ENCODE data around the gene BBS9.

The BBS9 gene

DNA sequence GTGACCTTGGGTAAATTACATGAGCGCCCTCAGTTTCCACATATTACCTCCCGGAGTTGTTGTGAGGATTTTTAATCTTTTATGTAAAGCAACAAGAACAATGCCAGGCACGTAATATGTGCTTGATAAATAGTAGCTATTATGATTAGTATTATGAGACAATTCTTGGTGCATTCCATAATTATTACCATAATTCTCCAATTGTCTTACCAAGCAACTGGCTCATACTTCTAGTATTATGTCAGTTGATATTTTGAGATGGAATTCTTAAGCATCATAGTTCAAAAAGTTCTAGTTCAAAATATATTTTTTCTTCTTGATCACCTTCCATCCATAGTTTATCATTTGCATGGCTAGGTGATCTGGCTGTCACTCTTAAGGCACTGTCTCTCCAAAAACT lies 259.0 kb downstream of the BBS9 start:
- no peak for DNase-seq

GRCh38 chr7:33392148-33392547 lies 262.8 kb downstream of the BBS9 start:
- peak; percentile 65 to 82 for DNase-seq

DNA sequence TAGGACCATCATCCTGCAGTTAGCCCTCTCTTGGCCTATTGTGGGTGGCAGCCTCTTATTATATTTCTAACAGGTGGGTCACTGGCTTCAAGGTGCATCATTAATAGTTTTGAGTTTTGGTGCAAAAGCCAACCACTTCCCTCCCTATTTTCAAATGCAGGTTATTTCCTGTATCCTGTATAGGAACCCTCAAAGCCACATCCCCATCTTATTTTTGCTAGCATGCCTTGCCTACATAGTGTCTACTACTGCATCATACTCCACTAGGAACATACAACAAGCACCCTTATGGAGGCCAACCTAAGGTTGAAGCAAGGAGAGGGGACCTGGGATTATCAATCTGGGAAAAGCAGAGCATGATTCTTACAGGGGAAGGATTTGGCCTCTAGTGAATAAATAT lies 264.4 kb downstream of the BBS9 start:
- no peak for DNase-seq

DNA sequence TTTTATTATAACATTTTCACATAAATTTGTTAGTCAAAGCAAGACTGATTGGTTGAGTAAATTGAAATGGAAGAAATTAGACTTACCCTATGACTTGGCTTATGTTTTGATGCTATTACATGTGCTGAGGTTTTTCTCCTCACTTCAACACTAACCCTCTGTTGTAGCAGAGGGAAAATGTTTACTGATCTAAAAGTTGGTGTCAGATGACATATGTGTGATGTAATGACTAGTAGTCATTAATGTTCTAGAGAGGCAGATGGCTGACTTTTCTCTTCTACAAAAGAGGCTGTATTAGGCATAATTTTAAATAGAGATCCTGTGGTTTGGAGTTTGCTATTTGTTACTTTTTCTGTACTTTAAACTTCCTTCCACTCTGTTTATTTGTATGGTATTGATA lies 266.0 kb downstream of the BBS9 start:
- no peak for DNase-seq

DNA sequence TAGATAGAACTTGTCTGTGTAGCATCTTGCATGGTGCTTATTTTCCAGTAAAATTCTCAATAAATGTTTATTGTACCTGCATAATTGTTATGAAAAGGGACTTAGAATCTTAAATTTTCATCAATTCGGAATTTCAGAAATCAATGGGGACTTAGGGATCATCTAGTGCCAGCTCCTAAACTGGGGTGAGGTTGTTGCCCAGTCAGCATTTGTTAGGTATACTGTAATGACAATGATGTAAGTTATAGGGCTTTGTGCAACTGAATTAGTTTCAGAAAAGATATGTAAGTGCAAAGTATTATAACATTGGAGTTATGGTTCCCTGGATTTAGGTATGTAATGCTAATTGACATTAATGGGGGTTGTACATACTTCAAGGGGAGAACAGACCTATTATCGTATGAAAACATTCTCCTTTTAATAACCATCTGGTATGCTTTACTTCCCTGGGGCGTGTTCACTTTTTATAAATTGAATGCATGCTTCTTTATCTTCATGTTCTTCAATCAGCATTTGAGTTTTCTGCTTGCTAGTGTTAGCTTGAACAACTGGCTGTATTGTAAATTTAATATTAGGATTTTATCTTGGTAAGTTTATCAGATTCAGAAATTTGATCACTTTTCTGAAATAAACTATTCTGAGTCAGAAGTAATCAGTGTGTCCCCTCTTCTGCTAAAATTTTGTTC lies 270.3 kb downstream of the BBS9 start:
- no peak for DNase-seq

- peak; percentile 14 to 15 for DNase-seq
Observed at GRCh38 chr7:33400214-33400538, 270.8 kb downstream of the BBS9 start.

- DNase-seq, result no peak
Observed at GRCh38 chr7:33410266-33410665, 280.9 kb downstream of the BBS9 start.

DNA sequence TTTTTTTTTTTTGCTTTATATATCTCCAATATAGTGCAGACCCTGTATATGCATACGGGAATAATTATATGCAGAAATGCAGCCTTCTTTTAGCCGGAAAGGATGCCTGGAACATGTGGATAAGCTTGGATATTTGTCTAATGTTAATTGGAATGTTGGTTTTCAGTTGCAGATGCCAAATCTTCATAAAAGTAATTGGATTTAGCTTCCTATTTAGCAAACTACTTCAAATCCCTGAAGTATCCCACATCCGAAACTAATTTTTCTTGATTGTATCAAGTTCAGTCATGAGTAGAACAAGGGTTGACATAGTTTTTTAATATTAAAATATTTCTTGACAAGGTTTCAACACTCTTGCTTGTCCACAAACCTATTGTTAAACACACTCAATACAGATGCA lies 281.7 kb downstream of the BBS9 start:
- DNase-seq, result no peak

DNA sequence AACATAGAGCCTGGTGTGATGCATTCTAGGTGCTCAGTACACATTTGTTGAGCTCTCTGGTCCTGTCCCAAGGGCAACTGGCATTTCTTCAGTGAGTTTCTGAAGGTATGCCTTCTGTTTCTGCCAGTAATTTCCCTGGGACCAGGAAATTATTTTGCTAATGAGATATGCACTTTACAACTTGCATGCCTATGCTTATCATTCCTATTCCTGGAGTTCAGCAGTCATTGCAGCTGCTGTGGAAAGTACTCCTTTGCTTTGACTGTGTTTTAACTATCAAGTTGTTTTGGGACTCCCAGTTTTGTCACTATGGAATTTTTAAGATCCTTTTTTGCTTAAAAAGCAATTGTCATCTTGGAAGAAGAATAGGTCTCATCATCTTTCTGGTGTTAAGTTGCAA lies 283.0 kb downstream of the BBS9 start:
- DNase-seq, result no peak

GRCh38 chr7:33418251-33418701 lies 288.9 kb downstream of the BBS9 start:
- DNase-seq, result no peak

DNA sequence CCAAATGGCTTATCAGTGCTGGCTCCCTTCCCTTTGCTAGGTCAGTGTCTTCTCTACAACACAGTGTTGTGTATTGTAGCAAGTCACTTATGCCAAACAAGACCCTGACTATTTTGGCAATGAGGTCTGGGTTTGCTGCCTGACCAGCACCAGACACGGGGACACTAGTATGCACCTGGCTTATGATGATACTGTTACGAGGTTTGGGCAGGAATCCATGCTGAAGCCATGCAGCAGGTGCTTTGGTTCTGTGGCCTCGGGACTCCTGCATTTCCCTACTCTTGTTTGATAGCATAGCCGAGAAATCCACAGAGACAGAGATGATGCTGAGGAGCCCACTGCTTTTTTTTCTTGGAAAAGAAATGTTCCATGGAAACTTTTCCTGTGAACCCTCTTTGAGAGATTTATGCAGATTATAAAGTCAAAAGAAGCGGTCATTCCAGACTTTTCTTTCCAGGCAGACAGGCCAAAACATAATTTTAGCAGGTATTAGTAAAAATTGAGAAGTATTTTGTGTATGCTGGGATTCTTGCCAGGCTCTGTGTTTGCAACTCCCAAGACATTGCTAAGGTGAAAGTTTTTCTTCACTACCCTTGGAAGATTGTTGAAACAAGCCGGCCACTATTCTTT lies 291.1 kb downstream of the BBS9 start:
- no peak for DNase-seq

- DNase-seq, result no peak
Observed at GRCh38 chr7:33421429-33421828, 292.1 kb downstream of the BBS9 start.

DNA sequence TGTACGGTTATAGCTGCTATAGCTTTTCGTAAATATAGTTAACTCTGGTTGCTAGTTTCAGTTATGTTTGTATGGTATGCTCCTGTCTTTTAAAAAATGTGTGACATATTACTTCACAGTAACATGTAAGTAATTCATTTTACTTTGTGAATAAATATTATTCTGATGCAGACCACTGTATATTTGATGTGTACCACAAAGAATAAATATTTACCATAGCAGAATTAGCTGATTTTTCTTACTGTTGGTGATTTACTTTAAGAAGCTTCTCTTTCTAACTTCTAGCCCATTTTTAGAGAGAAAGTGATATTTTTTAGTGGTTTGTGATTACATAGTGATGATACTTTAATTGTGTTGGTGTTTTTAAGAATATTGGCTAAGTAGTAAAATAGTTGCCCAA lies 292.8 kb downstream of the BBS9 start:
- DNase-seq, result no peak

DNA sequence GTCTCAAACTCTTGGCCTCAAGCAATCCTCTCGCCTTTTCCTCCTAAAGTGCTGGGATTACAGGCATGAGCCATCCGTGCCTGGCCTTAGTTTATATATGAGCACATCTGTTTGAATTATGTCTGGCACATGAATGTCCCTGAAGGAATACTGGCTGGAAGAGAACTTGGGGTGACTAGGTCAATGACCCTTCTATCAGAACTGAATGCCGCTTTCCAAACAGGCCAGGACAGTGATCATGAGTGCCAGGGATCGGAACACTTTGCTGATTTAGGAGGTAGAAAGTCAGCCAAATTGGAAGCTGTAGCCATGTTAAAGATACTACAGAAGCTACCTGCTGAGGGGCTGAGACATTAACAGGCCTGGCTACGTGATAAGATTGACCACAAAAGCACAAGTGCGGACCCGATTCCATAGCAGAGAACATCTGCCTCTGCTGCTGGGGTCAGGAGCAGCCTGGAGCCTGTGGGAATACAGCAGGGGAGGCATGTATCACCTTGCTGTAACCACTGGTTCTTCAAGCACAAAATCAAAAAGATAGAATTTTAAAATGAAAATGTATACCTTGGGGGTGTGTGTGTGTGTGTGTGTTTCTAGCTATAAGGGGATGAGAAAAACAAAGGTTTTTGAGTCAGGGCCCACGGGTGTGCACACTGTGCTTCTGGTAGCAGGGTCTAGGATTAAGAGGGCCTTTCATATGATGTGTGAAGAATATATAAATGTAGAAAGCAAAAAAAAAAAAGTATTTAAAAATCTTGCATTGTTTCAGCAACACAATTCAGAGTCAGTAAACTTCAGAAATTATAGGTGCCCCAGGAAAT lies 293.7 kb downstream of the BBS9 start:
- no peak for DNase-seq

DNA sequence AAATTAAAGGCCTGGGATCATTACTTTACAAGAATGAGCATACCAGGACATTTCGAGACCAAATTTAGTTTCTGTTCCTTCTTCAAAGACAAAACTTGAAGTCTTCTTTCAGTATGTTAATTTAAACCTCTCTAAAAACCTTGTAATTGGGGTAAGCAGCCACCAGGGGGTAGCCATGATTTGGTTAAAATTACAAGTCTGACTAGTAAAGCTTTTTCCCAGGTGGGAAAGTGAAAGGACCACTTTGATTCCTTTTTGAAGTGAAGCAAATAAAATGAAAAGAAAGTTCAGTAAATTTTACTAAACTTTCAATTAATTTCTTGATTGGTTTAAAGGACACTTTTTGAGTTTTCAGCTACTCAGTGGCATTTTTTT lies 294.3 kb downstream of the BBS9 start:
- no peak for DNase-seq

GRCh38 chr7:33425395-33425794 lies 296.0 kb downstream of the BBS9 start:
- DNase-seq, result no peak

DNA sequence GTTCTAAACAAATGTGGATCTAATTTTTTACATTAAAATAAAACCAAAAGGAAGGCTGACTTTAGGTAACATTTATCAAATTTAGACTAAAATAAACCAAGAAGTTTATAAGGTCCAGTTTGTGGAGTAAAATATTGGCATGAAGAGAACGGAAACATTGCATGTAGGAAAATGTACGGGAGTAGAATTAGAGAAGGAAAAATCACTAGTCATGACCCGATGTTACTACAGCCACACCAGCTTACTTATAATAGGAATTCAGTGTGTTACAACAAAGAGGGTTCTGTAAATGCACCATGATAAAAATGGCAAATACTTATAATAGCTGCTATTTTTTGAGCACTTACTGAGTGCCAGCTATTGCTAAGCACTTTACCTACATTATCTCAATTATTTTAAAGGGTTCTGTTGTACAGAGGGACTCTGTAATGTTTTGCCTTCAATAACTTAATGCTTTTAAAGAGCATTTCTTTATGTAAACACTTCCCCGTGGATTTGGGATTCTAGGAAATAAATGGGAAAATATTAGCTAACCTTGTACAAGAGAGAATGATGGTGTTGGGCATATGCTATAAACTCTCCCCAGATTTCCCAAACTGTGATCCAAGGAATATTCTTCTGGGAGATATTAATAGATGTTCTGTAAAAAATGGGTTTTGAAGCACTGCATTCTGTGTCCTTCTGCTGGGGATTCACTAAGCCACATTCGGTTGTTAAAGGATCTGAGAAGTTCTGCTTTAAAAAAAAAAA lies 296.7 kb downstream of the BBS9 start:
- DNase-seq, result no peak

- no peak for DNase-seq
Observed at GRCh38 chr7:33428415-33428814, 299.1 kb downstream of the BBS9 start.

DNA sequence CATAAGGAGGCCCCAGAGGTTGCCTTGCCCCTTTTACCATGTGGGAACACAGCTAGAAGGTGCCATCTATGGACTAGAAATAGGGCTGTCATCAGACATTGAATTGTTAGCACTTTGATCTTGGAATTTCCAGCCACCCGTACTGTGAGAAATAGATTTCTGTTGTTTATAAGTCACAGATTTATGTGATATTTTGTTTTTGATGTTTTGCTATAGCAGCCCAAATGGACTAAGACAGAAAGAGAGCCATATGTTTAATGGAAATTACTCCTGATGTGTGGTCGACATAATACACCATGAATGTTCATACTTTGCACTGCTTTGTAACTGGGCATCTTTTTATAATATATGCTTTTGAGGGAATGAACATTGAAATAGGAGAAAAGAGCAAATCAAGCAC lies 302.2 kb downstream of the BBS9 start:
- DNase-seq, result no peak

DNA sequence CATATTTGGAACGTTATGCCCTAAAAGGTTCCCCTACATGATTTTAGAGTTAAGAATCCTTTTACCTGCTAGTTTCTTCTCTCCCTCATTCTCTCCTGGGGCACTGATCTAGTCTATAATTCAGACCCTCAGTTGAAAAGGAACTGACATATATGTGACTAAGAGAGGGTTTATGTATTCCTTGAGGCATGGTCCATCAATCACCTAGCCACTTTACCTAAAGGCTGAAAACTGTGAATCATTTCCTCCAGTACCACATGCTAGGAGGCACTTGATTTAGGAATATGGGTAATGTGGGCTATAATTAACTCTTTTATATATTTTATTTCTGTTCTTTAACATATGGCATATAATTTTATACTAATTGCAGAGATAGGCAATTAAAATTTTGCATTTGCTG lies 303.5 kb downstream of the BBS9 start:
- no peak for DNase-seq

DNA sequence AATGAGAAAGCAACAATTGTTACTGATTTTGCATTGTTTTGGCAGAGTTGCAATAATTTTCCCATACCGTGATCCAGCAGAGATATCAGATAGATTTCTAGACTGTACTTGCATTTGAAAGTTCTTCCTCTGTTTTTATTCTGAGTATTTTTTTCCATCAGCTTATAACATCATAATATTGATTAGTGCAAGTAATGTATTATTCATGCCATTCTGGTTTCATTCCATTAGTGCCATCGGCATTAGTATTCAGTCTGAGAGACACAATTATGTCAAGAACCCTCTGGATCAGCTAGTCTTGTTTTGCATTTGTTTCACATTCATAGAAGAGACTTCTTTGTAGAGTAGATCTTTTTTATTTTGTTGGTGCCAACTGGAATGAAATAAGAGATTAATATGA lies 304.0 kb downstream of the BBS9 start:
- no peak for DNase-seq

- DNase-seq, result no peak
Observed at GRCh38 chr7:33444511-33444910, 315.1 kb downstream of the BBS9 start.

GRCh38 chr7:33446551-33446950 lies 317.2 kb downstream of the BBS9 start:
- DNase-seq, result no peak

GRCh38 chr7:33448035-33448434 lies 318.7 kb downstream of the BBS9 start:
- DNase-seq, result no peak

All from NCI-H1930 (cell line).